GOT3 (cell line): ENCODE measurements around the gene CALD1.

Experiments
- DNase-seq: peaks from one replicate; lab custom pipeline; 2025; ENCODE audit warnings: mixed read lengths; lab: John Stamatoyannopoulos, UW

CALD1 gene

GRCh38 chr7:134865001-134865845 is 85.8 kb downstream of the CALD1 start:
- DNase-seq, result no peak

GRCh38 chr7:134866617-134867016 is 87.2 kb downstream of the CALD1 start:
- no peak for DNase-seq

- DNase-seq, result no peak
These were observed 90.7 kb downstream of the CALD1 start for GRCh38 chr7:134870156-134870555.

GRCh38 chr7:134870781-134871180 is 91.3 kb downstream of the CALD1 start:
- no peak for DNase-seq

GRCh38 chr7:134873253-134873652 is 93.8 kb downstream of the CALD1 start:
- no peak for DNase-seq

GRCh38 chr7:134874407-134874806 is 95.0 kb downstream of the CALD1 start:
- no peak for DNase-seq

- DNase-seq, result no peak
These were observed 96.4 kb downstream of the CALD1 start for GRCh38 chr7:134875867-134876266.

- DNase-seq, result no peak
These were observed 99.4 kb downstream of the CALD1 start for GRCh38 chr7:134878746-134879357.

GRCh38 chr7:134879815-134880475 is 100.5 kb downstream of the CALD1 start:
- no peak for DNase-seq

GRCh38 chr7:134882481-134882880 is 103.0 kb downstream of the CALD1 start:
- DNase-seq, result no peak

GRCh38 chr7:134885967-134886352 is 106.5 kb downstream of the CALD1 start:
- DNase-seq, result no peak

- no peak for DNase-seq
These were observed 107.1 kb downstream of the CALD1 start for GRCh38 chr7:134886353-134887057.

GRCh38 chr7:134887523-134887922 is 108.1 kb downstream of the CALD1 start:
- no peak for DNase-seq

- no peak for DNase-seq
These were observed 108.8 kb downstream of the CALD1 start for GRCh38 chr7:134888141-134888740.

GRCh38 chr7:134890246-134891240 is 111.1 kb downstream of the CALD1 start:
- no peak for DNase-seq

- DNase-seq, result no peak
These were observed 111.8 kb downstream of the CALD1 start for GRCh38 chr7:134891262-134891695.

GRCh38 chr7:134891696-134892678 is 112.6 kb downstream of the CALD1 start:
- DNase-seq, result no peak

GRCh38 chr7:134892963-134893362 is 113.5 kb downstream of the CALD1 start:
- no peak for DNase-seq

GRCh38 chr7:134893920-134894319 is 114.5 kb downstream of the CALD1 start:
- no peak for DNase-seq
